Activated CD4-positive, alpha-beta T cell treated with anti-CD3 and anti-CD28 coated beads, Interleukin-2, amount 10 ng/mL, durations not matched to agents 24 days and 14 days (primary cell): ENCODE results near the gene MYO9B. TPM values are rescaled to one million over a fixed set of nuclear protein-coding genes. Genes with fewer than 3 reads are reported as not detected.

Experiments
- DNase-seq: peaks from one replicate; pipeline ENCODE4 v3.0.0; 2022
- H3K27ac Mint-ChIP-seq: one replicate; pipeline ENCODE4 v1.8.0; 2022; ENCODE audit warnings: mild to moderate bottlenecking, mixed read lengths
- H3K27me3 Mint-ChIP-seq: one replicate; pipeline ENCODE4 v1.8.0; 2022; ENCODE audit warnings: mixed read lengths
- H3K36me3 Mint-ChIP-seq: one replicate; pipeline ENCODE4 v1.8.0; 2022; ENCODE audit warnings: low read depth, mild to moderate bottlenecking, mixed read lengths
- H3K4me1 Mint-ChIP-seq: one replicate; pipeline ENCODE4 v1.8.0; 2021; ENCODE audit warnings: mixed read lengths
- H3K4me3 Mint-ChIP-seq: one replicate; pipeline ENCODE4 v1.8.0; 2022; ENCODE audit warnings: mild to moderate bottlenecking, moderate library complexity, mixed read lengths
- H3K9me3 Mint-ChIP-seq: one replicate; pipeline ENCODE4 v1.8.0; 2021; ENCODE audit warnings: mixed read lengths
- intact Hi-C: fragments of 100-400 bp; cut with micrococcal nuclease; formaldehyde crosslinking; loops from one replicate; pipeline ENCODE4 v1.15.1; 2023
- total RNA-seq: library from RNA; stranded (reverse); gene quantifications from 2 replicates; pipeline ENCODE4 v1.2.3, GENCODE V29; 2022

The MYO9B gene
- total RNA-seq, 1 donor from 2014 or later: 120 TPM

DNA sequence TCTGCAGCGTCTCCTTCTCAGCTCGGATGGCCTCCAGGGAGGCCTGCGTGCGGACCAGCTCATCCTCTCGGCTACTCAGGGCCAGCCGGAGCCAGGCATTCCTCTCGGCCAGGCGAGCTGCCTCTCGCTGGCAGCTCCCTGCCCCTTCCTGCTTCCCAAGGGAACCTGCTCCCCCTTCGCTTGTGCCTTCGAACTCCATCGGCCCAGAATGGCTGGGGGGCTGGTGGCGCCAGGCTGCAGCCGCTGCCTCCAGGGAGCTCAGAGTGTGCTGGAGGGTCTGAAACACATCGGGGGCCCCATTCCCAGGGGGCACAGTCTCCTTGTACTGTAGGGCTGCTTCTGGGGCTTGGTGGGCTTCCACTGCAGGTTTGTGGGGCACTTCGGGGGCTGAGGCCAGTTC lies 187.0 kb downstream of the MYO9B start:
- peaks cover 2% of the 10 kb centered on the region for H3K36me3 Mint-ChIP-seq
- H3K27me3 Mint-ChIP-seq: peaks cover 2% of the 10 kb centered on the region
- H3K4me1 Mint-ChIP-seq: peaks cover 14% of the 10 kb centered on the region
- no peaks in the 10 kb centered on the region for H3K9me3 Mint-ChIP-seq
- no peak overlapping the region for H3K27ac Mint-ChIP-seq
- no peak for DNase-seq
- intact Hi-C loops: no loop called here
- H3K4me3 Mint-ChIP-seq: no peak overlapping the region

Other genes starting within 250 kb of the MYO9B start
- gene SIN3B, start 246.4 kb upstream of the MYO9B start, total RNA-seq: 40.2 and 43.9 TPM in 2 replicates
- gene F2RL3, start 186.8 kb upstream of the MYO9B start, total RNA-seq: not detected in 2 replicates
- gene CPAMD8, start 49.0 kb upstream of the MYO9B start, total RNA-seq: 0.28 and 0.33 TPM in 2 replicates
- 32.5 and 35.0 TPM in 2 replicates for gene HAUS8, start 325 bp upstream of the MYO9B start, total RNA-seq
- gene USE1, start 139.6 kb downstream of the MYO9B start, total RNA-seq: 29.8 and 31.3 TPM in 2 replicates
- 17.8 and 23.0 TPM in 2 replicates for gene OCEL1, start 150.4 kb downstream of the MYO9B start, total RNA-seq
- 15.0 and 16.5 TPM in 2 replicates for gene NR2F6, start 170.1 kb downstream of the MYO9B start, total RNA-seq
- 0.30 and 0.38 TPM in 2 replicates for gene USHBP1, start 189.0 kb downstream of the MYO9B start, total RNA-seq
- gene BABAM1, start 191.7 kb downstream of the MYO9B start, total RNA-seq: 127 TPM in 2 replicates
- 17.3 and 17.9 TPM in 2 replicates for gene ANKLE1, start 206.1 kb downstream of the MYO9B start, total RNA-seq
- gene ABHD8, start 227.6 kb downstream of the MYO9B start, total RNA-seq: 5.6 and 6.5 TPM in 2 replicates
- 101 and 103 TPM in 2 replicates for gene MRPL34, start 230.1 kb downstream of the MYO9B start, total RNA-seq
- gene DDA1, start 233.8 kb downstream of the MYO9B start, total RNA-seq: 37.9 and 38.2 TPM in 2 replicates